Epithelial cell of prostate (primary cell): ENCODE results near the gene LRRC8D.

Experiments
- DNase-seq: peaks from one replicate; pipeline ENCODE4 v3.0.0-alpha.2; 2011; ENCODE audit warnings: low read depth, low spot score
- H3K27ac ChIP-seq: fragments of 450-650 bp; 2 replicates; pipeline ENCODE4 v1.5.1; 2017; ENCODE audit warnings: mild to moderate bottlenecking

Gene LRRC8D

DNA sequence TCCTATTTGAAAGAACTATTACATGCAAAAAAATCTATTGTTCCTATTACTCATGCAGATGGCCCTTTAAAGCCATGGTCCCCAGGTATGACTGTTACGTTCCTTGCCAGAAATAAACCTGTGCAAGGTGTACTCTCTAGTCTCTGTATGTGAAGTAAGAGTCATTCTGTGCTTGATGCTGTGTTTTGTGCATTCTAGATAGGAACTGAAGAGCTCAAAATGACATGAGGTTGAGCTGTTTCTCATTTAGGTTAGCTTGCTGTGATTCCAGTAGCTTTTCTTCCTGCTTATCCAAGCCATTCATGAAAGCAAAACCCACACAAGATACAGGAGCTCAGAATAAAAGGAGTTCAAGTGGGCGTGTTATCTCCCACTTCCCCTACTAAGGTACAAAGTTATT lies 109.7 kb downstream of the LRRC8D start:
- DNase-seq: no peak
- no peak overlapping the region for H3K27ac ChIP-seq

DNA sequence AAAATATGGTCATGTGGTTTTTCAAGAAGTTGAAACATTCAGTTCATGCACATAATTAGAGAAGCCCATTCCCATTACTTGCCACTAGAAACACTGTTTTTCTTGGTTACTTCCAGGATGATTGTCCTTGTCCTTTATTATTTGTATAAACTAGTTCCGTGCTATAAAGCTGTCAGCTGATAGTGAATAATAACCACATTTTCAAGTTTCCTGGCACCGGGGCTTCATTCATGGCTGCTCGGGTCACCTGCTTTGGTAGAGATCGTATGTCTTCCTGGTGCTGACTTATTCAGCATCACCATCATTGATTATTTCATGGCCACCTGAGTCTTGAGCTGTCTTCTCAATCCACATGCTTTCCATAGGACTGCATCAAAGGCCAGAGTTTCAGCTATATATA lies 111.1 kb downstream of the LRRC8D start:
- H3K27ac ChIP-seq: no peak overlapping the region
- DNase-seq: no peak

DNA sequence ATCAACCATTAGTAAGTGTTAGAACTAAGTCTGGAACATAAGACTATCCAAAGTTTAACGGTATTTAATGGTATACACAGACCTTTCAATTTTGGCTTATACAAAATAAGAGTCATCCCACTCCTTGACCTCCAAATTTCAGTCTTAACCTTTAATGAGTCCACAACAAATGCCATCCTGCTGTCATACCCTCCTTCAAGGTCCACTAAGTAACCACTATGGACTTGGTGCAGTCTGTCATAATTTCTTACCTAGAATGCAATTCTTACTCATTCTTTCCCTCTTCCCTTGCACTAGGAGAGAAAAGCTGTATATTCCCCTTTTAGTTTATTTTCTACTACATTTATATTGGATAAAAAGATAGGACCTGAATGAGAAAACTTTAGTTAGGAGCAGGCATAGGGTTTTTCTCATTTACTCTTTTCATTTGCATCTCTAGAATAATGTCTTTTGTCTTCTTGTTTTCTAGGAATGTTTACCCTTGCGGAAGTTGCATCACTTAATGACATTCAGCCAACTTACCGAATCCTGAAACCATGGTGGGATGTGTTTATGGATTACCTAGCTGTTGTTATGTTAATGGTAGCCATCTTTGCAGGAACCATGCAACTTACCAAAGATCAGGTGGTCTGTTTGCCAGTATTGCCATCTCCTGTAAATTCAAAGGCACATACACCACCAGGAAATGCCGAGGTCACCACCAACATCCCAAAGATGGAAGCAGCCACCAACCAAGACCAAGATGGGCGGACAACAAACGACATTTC lies 111.9 kb downstream of the LRRC8D start:
- DNase-seq: no peak
- H3K27ac ChIP-seq: no peak overlapping the region

DNA sequence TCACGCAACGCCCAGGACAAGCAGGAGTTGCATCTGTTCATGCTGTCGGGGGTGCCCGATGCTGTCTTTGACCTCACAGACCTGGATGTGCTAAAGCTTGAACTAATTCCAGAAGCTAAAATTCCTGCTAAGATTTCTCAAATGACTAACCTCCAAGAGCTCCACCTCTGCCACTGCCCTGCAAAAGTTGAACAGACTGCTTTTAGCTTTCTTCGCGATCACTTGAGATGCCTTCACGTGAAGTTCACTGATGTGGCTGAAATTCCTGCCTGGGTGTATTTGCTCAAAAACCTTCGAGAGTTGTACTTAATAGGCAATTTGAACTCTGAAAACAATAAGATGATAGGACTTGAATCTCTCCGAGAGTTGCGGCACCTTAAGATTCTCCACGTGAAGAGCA lies 113.6 kb downstream of the LRRC8D start:
- DNase-seq: no peak

DNA sequence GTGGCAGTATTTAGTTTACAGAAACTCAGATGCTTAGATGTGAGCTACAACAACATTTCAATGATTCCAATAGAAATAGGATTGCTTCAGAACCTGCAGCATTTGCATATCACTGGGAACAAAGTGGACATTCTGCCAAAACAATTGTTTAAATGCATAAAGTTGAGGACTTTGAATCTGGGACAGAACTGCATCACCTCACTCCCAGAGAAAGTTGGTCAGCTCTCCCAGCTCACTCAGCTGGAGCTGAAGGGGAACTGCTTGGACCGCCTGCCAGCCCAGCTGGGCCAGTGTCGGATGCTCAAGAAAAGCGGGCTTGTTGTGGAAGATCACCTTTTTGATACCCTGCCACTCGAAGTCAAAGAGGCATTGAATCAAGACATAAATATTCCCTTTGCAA lies 114.4 kb downstream of the LRRC8D start:
- DNase-seq: no peak
- no peak overlapping the region for H3K27ac ChIP-seq

More for the DNA sequence above, 113.6 kb downstream of the LRRC8D start:
- no peak overlapping the region for H3K27ac ChIP-seq

DNA sequence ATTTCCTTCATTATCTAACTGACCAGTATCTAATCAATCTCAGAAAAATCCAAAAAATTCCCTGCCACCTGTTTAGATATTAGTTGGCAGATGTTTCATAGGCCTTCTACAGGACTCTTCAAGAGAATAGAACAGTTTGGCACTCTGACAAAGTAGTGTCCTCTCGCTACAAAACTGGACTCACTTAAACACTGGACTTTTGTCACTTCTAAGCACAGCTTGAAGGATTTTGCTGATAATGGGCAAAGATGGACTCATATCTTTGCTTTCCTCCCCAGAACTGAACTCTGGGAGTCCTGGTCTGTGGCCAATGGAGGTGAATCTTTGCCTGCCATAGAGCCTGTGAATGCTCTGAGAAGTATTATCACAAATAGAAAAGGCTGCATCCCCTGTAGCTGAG lies 115.9 kb downstream of the LRRC8D start:
- no peak for DNase-seq
- H3K27ac ChIP-seq: no peak overlapping the region

DNA sequence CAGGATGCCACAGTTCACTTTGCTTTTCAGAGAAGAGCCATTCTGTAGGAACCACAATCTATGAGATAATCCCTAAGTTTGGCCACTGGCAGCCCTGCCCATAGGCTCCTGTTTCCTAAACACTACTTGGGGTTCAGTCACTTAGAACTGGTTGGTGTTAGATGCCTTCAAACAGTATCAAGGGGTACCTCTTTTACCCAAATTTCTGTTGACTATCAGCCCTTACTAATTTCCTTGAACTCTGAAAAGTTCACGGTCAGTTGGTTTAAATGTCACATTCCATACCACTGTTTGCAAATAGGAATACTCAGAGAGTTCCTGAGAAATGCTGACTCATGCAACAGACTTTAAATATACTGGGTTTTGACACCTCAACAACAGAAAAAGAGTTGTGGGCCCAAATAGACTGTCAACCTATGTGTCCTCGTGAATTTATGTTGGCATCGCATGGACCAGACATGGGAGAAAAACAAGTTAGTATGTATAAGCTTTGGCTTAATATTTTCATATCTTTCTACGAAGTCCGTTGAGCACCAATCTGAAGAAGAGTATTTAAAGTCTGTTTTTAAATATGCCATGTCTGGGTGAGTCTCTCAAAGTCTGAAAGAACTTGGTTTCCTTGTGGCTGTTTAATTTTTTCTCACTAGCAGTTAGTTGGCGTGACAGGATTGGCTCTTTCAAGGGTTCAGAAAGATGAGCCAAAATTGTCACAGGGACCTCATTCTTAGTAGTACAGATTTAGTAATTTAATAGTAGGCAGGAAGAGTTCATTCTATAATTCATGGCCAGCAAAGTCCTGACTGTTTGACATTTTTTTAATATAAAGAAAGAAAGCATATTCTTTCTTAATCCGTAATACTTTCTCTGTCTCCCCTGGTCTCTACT lies 117.6 kb downstream of the LRRC8D start:
- no peak for DNase-seq
- no peak overlapping the region for H3K27ac ChIP-seq

DNA sequence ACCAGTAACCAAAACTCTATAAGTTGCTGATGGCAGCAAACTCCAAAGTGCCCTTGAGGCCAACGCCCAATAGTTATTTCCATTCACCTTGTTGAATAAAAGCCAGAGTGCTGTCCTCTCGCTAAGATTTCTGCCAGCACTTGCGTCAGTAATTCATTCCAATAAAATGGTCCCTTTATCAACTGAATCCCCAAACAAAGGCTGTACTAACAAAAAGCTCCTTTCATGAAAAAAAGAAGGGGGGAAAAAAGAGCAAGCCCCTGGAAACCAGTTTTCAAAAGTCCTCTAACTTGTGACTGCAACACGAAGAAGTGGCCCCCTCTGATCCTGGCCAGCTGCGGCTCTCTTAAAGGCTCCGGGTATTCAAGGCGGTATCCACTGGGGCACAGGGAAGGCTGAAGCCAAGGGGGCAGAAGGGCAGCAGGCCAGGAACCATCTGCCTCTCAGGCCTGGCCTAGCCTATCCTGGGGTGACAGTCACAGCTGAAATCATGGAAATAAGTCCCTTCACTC lies 118.3 kb downstream of the LRRC8D start:
- no peak for DNase-seq
- H3K27ac ChIP-seq: no peak overlapping the region

DNA sequence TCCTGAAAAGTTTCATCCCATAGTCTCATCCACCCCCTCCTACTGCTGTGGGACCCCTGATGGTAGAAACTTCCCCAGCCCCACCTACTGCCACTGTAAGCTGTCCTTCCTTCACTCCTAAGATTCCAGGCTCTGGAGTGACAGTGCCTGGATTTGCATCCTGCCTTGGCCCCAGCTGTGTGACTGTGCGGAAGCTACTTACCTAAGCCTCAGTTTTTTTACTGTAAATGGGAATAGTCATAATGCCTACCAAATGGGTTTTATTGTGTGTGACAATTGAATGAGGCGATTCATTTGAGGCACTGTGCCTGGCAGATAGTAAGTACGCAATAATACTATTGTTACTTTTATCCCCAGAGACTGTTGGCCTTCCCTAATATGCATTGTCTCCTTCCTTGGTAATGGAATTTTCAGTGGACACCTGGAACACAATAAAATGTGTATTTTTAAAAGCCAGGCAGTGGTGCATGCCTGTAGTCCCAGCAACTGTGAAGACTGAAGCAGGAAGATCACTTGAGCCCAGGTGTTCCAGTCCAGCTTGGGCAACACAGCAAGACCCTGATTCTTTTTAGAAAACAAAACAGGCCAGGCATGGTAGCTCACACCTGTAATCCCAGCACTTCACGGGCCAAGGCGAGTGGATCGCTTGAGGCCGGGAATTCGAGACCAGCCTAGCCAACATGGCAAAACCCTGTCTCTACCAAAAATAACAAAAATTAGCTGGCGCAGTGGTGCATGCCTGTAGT lies 119.0 kb downstream of the LRRC8D start:
- no peak overlapping the region for H3K27ac ChIP-seq
- DNase-seq: no peak

DNA sequence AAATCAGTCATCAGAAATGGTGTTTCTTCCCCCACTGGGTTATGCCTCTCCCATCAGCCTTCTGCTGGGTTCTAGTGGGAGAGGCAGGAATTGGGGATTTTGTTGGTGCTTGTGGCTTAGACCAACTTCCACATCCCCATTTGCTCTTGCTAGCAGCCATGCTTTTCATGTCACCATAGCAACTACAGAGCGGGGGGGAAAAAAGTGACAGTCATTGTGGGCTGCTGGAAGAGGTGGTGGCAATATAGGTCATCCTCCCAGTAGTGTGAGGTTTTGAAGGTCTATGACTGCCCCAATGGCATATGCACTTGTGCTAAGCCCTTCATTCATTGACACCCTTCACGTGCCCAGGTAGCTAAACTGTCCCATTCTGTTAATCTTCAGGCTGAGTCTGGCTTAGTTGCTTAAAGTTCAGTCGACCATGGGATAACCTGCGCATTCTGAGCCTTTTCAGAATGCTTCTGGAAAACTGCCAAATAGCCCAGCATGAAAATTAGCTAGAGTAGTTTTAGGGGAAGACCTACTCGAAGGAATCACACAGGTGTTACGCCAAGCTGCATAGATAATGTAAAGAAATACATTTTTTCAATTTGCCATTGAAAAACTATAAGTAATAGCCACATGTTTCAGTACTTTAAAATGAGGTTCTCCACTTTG lies 120.4 kb downstream of the LRRC8D start:
- DNase-seq: no peak
- H3K27ac ChIP-seq: no peak overlapping the region

DNA sequence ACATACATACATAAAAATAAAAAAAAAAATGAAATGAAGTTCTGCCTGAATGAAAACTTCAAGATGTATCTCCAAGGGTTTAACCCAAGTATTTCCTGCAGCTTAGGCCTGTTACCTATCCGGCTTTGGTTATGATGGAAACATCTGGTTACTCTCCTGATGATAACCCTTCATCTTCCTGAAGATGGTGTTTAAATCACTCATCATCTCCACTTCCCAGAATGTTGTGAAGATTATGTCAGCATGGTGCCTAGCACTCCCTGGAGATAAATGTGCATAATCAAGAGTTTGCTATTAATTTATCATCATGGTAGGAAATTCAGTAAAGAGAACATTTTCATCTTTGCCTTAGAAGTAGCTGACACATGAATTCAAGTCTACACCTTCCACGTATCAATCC lies 121.2 kb downstream of the LRRC8D start:
- no peak for DNase-seq
- no peak overlapping the region for H3K27ac ChIP-seq

DNA sequence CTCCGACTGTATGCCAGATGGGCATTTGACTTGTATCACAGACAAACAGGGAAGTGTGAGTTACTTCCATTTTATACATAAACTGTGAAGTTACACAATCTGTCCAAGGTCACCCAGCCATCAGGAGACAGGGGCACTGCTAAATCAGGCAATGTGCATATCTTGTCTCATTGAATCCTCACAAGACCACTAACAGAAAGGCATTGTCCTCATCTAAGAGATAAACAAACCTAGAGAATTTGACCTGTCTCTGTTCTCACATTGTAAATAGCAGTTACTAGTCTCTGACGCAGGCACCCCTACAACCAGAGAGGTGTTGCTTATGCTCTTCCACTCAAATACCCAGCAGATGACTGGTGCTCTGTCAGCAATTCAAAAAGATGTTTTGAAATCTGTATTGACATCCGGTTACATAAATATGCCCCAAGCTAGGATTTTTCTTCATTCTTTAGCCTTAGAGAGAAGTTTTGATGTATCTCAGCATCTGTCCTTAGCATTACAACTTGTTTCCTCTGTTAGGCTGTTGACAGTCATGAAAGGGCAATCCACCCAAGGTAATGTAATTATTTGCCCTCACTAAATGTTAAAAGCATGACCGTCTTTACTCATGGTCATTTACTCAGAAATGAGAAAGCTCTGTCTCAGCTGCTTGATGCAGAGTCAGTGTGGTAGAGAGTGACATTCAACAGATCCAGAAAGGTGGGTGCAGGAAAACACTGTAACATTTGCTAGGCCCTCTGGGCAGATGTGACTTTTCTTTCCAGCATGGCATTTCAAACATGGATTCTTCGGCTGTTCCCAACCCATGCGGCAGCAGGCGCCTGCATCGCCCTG lies 122.2 kb downstream of the LRRC8D start:
- DNase-seq: no peak
- peak overlapping the region; percentile 58 for H3K27ac ChIP-seq

DNA sequence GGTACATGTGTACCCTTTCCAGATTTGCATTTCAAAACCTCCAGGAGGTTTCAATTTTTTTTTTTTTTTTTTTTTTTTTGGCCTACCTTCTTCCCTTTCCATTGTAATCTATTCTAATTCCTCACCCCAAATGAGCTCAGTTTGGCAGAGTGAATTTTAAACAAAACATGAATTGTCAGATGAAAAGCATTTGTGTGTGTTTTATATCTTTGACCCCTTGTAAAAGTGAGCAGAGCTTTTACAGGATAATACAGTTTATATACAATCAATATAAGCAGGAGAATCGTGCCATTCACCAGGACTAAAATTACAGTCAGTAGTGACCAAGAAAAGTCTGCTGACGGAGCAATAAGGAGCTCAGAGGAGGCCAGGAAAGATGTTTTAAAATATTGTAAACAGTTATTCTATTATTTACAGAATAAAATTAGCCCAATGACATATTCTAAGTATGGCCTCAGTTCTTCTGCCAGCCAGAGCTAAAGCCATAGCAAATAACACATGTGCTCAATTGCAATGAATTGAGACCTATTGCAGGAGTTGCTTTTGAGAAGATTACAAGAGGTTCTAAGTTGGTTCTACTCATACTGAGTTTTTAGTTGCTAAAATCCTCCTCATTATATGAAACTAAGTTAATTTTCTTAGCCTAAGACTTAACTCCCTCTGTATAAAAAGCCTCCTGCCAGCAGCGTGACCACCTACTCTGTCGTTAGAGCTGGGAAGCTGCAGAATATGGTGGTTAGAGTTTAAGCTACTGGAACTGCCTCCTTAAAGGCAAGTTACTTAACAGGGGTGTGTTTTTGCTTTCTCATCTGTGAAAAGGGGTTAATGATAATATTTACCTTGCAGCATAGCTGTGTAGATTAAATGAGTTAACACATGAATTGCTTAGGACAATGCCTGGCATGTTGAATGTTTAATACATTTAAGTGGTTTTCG lies 123.3 kb downstream of the LRRC8D start:
- H3K27ac ChIP-seq: peak overlapping the region; percentile 58
- DNase-seq: no peak

DNA sequence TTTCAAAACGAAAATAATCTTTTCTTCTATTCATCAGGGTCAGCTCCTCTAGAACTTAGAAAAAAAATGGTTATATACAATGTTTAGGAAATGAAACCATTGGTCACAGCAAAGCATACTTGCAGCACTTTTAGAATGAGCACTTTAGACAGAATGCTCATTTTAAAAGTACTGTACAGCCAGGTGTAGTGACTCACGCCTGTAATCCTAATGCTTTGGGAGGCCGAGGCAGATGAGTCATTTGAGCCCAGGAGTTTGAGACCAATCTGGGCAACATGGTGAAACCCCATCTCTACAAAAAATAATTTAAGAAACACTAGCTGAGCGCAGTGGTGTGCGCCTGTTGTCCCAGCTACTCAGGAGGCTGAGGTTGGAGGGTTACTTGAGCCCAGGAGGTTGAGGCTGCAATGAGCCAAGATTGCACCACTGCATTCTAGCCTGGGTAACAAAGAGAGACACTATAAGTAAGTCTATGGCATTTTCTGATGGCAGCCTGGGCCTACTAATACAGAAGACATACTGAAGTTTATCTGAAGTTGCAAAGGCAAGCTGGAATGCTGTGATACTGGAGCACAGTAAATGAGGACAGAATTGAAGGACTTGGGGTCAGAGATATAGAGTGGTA lies 125.1 kb downstream of the LRRC8D start:
- H3K27ac ChIP-seq: peak overlapping the region; percentile 13
- peak; percentile 16 for DNase-seq

DNA sequence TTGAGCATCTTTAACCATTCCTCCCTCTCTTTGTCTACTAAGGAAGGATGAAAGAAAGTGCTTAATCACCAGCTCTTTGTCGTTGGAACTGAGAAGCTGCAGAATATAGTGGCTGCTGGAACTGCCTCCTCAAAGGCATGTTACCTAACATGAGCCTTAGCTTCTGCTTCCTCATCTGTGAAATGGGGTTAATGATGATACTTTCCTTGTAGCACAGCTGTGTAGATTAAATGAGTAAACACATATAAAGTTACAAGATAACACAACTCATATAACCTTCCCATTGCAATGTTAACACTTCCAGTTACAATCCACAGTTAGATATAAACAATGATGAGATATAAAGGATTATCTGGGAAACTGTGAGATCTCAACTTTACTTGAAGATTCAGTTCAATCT lies 125.7 kb downstream of the LRRC8D start:
- DNase-seq: no peak
- H3K27ac ChIP-seq: peak overlapping the region; percentile 13

DNA sequence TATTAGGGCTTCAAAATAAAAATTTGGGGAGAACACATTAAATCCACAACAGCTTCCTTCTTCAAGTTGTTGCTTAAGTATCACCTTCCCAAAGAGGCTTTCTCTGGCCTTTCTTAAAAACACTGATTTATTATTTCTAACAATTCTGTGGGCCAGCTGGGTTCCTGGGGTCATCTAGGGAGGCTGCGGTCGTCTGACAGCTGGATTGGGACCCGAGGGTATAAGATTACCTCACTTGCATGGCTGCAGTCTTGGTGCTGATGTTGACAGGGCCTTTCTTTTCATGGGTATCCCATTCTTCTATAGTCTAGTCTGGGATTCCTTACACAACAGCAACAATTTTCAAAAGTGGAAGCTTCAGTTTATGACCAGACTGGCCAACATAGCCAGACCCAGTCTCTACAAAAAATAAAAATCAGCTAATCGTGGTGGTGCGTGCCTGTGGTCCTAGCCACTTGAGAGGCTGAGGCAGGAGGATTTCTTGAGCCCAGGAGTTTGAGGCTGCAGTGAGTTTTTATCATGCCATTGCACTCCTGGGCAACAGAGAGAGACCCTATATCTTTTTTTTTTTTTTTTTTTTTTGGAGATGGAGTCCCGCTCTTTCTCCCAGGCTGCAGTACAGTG lies 128.0 kb downstream of the LRRC8D start:
- no peak overlapping the region for H3K27ac ChIP-seq
- DNase-seq: no peak

DNA sequence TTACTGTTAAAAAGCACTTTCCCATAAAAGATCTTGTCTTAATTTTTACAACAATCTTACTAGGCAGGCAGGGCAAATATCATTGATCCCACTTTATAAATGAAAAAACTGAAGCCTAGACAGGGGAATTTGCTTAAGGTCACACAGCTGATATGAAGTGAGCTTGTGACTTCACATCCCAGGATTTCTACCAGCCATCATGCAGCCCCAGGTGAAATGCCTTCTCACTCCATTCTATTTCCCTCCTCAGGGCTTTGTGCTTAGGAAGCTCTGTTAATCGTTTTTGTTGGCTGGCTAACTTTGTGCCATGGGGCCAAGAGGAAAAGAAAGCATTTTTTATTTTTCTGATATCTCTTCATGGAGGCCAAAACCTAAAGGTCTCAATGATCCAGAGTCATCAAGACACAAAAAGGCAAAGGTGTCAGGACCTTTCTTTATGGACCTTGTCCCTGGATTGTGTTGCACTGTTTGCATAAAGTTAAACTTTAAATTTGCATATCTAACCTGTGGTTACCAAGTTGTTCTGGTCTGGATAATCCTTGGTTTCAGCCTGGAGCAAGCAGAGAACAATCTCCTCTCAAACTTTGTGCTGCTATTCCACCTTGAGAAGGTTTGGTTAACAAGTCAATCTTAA lies 129.3 kb downstream of the LRRC8D start:
- H3K27ac ChIP-seq: no peak overlapping the region
- no peak for DNase-seq
